Astrocyte (in vitro differentiated cells and primary cell): ENCODE data around the gene CHMP1A. TPM values are rescaled to one million over a fixed set of nuclear protein-coding genes. Genes with fewer than 3 reads are reported as not detected.

ENCODE experiments used
- DNase-seq: peaks from one replicate; pipeline ENCODE4 v3.0.0-alpha.2; 2010; ENCODE audit warnings: low read depth
- FAIRE-seq: peaks from 2 replicates; lab custom pipeline; 2011; peaks lifted over from hg19 to GRCh38; lab: Jason Lieb, UNC
- H2AFZ ChIP-seq: 2 replicates; pipeline ENCODE4 v1.6.0; 2012; ENCODE audit warnings: low read depth, low read length, inconsistent platforms
- H3K27ac ChIP-seq: 2 replicates; pipeline ENCODE4 v1.5.1; 2011; ENCODE audit warnings: low read depth, low read length, inconsistent platforms
- H3K27me3 ChIP-seq: 2 replicates; pipeline ENCODE4 v1.6.0; 2011; ENCODE audit warnings: low read length, inconsistent platforms; ENCODE audit not compliant: insufficient read depth
- H3K36me3 ChIP-seq: 2 replicates; pipeline ENCODE4 v1.5.1; 2011; ENCODE audit warnings: low read length, inconsistent platforms; ENCODE audit not compliant: insufficient read depth
- H3K4me1 ChIP-seq: 2 replicates; pipeline ENCODE4 v1.5.1; 2011; ENCODE audit warnings: low read length, inconsistent platforms; ENCODE audit not compliant: insufficient read depth
- H3K4me2 ChIP-seq: 2 replicates; pipeline ENCODE4 v1.6.0; 2012; ENCODE audit warnings: low read length, inconsistent platforms
- H3K4me3 ChIP-seq: 2 replicates; pipeline ENCODE4 v1.5.1; 2011; ENCODE audit warnings: low read depth, mild to moderate bottlenecking, low read length, inconsistent platforms; ENCODE audit not compliant: insufficient read depth
- H3K79me2 ChIP-seq: 2 replicates; pipeline ENCODE4 v1.6.0; 2012; ENCODE audit warnings: mild to moderate bottlenecking, low read length, inconsistent platforms; ENCODE audit not compliant: insufficient read depth
- H3K9ac ChIP-seq: 2 replicates; pipeline ENCODE4 v1.6.0; 2012; ENCODE audit warnings: mild to moderate bottlenecking, low read length, inconsistent platforms
- H3K9me3 ChIP-seq: 2 replicates; pipeline ENCODE4 v1.5.1; 2012; ENCODE audit warnings: low read depth, mild to moderate bottlenecking, low read length, inconsistent platforms; ENCODE audit not compliant: insufficient read depth
- H4K20me1 ChIP-seq: 2 replicates; pipeline ENCODE4 v1.6.0; 2012; ENCODE audit warnings: low read length, inconsistent platforms; ENCODE audit not compliant: insufficient read depth
- H3K27ac Mint-ChIP-seq: one replicate; pipeline ENCODE4 v1.8.0; 2021; ENCODE audit warnings: mild to moderate bottlenecking, mixed read lengths; ENCODE audit not compliant: unreplicated experiment
- H3K27me3 Mint-ChIP-seq: one replicate; pipeline ENCODE4 v1.8.0; 2021; ENCODE audit warnings: low read depth, mixed read lengths; ENCODE audit not compliant: unreplicated experiment
- H3K36me3 Mint-ChIP-seq: one replicate; pipeline ENCODE4 v1.8.0; 2021; ENCODE audit warnings: low read depth, mixed read lengths; ENCODE audit not compliant: unreplicated experiment
- H3K4me1 Mint-ChIP-seq: one replicate; pipeline ENCODE4 v1.8.0; 2021; ENCODE audit warnings: low read depth, mixed read lengths; ENCODE audit not compliant: unreplicated experiment
- H3K4me3 Mint-ChIP-seq: one replicate; pipeline ENCODE4 v1.8.0; 2021; ENCODE audit warnings: mild to moderate bottlenecking, moderate library complexity, mixed read lengths; ENCODE audit not compliant: unreplicated experiment
- H3K9me3 Mint-ChIP-seq: one replicate; pipeline ENCODE4 v1.8.0; 2021; ENCODE audit warnings: mild to moderate bottlenecking, mixed read lengths; ENCODE audit not compliant: unreplicated experiment
- EZH2 ChIP-seq: IDR thresholded peaks from 2 replicates; pipeline ENCODE4 v1.6.1; 2012; ENCODE audit warnings: mild to moderate bottlenecking, low read length, inconsistent platforms; ENCODE audit not compliant: insufficient read depth
- total RNA-seq: library from RNA; stranded (reverse); gene quantifications from 2 replicates; pipeline ENCODE4 v1.2.1, GENCODE V29; 2021
- TF ChIP-seq, protein P1 (sequence below): IDR thresholded peaks from 2 replicates; pipeline ENCODE4 v1.5.1; 2011; ENCODE audit warnings: low read depth, mild to moderate bottlenecking, inconsistent platforms, low read length, moderate library complexity; ENCODE audit not compliant: insufficient read depth

The CHMP1A gene
- total RNA-seq, 1 donor from 2014 or later, result 85.7 TPM

DNA sequence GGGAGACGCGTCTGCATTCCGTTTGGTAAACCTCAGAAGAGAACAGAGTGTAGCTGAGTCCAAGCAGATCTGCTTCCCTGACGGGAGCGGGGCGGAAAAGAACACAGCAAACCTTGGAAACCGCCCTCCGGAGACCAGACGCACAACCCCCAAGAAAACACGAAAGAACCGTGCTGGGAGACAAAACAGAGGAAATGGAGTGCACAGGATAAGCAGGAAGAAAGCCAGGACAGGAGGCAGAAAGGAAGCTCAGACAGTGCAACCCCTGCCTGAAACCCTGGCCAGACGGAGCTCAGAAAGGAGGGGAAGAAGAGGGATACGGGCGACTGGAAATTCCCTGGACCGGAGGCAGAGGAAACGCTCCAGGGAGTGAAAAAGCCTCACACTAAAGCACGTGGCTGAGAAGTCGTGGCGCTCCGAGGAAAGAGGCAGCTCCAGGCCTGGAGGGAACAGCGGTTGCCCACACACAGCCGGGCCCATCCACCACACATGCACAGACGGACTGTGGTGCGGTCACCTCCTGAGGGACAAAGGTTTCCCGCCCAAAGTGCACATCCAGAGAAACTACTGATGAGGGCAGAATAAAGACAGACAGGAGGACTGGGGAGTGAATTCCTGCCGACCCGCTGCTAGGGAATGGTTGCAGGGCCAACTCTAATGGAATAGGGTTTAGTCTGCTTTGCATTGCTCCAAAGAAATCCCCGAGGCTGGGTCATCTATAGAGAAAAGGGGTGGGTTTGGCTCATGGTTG, 33.8 kb downstream of the CHMP1A start:
- FAIRE-seq (no peak), DNase-seq (no peak)
- no peaks in the 10 kb centered on the region for H3K9me3 ChIP-seq
- no peaks in the 10 kb centered on the region for H3K9me3 Mint-ChIP-seq
- H3K9ac ChIP-seq, result no peak overlapping the region
- H3K36me3 Mint-ChIP-seq, result no peaks in the 10 kb centered on the region
- H3K4me1 ChIP-seq, result peaks cover 6% of the 10 kb centered on the region
- no peak overlapping the region for H3K4me3 Mint-ChIP-seq
- peaks cover 23% of the 10 kb centered on the region for H3K27me3 ChIP-seq
- H3K27me3 Mint-ChIP-seq, result peaks cover 25% of the 10 kb centered on the region
- no peaks in the 10 kb centered on the region for H4K20me1 ChIP-seq
- H3K27ac ChIP-seq, result no peak overlapping the region
- peak overlapping the region; percentile 72 for H2AFZ ChIP-seq
- H3K4me3 ChIP-seq, result no peak overlapping the region
- H3K36me3 ChIP-seq, result no peaks in the 10 kb centered on the region
- peak overlapping the region; percentile 10 for H3K27ac Mint-ChIP-seq
- TF ChIP-seq, protein P1, sequence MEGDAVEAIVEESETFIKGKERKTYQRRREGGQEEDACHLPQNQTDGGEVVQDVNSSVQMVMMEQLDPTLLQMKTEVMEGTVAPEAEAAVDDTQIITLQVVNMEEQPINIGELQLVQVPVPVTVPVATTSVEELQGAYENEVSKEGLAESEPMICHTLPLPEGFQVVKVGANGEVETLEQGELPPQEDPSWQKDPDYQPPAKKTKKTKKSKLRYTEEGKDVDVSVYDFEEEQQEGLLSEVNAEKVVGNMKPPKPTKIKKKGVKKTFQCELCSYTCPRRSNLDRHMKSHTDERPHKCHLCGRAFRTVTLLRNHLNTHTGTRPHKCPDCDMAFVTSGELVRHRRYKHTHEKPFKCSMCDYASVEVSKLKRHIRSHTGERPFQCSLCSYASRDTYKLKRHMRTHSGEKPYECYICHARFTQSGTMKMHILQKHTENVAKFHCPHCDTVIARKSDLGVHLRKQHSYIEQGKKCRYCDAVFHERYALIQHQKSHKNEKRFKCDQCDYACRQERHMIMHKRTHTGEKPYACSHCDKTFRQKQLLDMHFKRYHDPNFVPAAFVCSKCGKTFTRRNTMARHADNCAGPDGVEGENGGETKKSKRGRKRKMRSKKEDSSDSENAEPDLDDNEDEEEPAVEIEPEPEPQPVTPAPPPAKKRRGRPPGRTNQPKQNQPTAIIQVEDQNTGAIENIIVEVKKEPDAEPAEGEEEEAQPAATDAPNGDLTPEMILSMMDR, result no peak
- peak; percentile 11 for TF ChIP-seq EZH2
- H3K79me2 ChIP-seq, result no peaks in the 10 kb centered on the region
- H3K4me1 Mint-ChIP-seq, result peaks cover 7% of the 10 kb centered on the region
- peak overlapping the region; percentile 50 for H3K4me2 ChIP-seq

DNA sequence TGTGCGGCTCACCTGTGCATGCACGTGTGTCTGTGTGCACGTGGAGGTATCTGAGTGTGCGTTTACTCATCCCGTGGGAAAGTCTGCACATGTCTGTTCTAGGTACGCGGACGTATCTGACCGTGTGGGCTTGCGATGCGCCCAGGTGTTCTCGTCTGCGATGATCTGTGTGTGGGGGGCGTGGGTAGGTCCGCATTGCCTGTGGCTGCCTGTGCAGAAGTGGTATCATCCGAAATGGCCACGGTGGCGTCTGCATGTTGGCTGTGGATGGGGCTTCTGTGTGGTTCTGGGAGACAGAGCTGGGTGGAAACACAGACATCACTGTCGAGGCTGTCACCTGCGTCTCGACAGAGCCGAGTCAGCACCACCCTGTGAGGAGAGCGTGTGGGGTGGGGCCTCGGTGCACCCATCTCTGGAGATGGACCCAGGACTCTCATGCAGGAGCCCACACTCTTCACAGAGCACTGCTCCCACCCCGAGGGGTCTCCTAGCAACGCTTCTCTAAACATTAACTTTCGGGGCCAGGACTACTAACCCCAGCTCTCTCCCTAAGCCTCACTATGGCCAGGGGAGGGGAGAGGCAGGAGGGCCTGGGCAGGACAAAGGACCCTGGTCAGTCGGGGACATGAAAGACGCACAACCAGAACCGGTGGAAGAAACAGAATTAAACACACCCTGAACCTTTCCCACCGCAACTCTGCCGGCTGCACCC, 35.7 kb downstream of the CHMP1A start:
- H3K9me3 Mint-ChIP-seq, result no peaks in the 10 kb centered on the region
- no peak overlapping the region for H3K4me3 ChIP-seq
- no peak for DNase-seq
- H3K4me1 Mint-ChIP-seq, result peaks cover 7% of the 10 kb centered on the region
- H3K27ac Mint-ChIP-seq, result no peak overlapping the region
- H3K27me3 Mint-ChIP-seq, result peaks cover 28% of the 10 kb centered on the region
- no peak overlapping the region for H3K9ac ChIP-seq
- no peaks in the 10 kb centered on the region for H3K36me3 ChIP-seq
- peaks cover 6% of the 10 kb centered on the region for H3K4me1 ChIP-seq
- no peaks in the 10 kb centered on the region for H3K79me2 ChIP-seq
- no peak overlapping the region for H3K4me3 Mint-ChIP-seq
- H3K36me3 Mint-ChIP-seq, result no peaks in the 10 kb centered on the region
- no peak for FAIRE-seq
- H3K9me3 ChIP-seq, result no peaks in the 10 kb centered on the region
- TF ChIP-seq EZH2, result no peak
- TF ChIP-seq, protein P1, result no peak
- H3K27me3 ChIP-seq, result peaks cover 23% of the 10 kb centered on the region
- no peak overlapping the region for H3K4me2 ChIP-seq
- no peak overlapping the region for H3K27ac ChIP-seq
- H4K20me1 ChIP-seq, result no peaks in the 10 kb centered on the region
- H2AFZ ChIP-seq, result no peak overlapping the region
